SU-DHL-6 (cell line): ENCODE data around the gene MMP24.

Source experiments
- H2AFZ ChIP-seq: fragments of 200-600 bp; sonication (generic); 2 replicates; pipeline ENCODE4 v1.6.1; 2014; ENCODE audit warnings: low read depth, mild to moderate bottlenecking, moderate library complexity, mixed read lengths, antibody characterized with exemption, low read length; ENCODE audit not compliant: severe bottlenecking
- H3F3A ChIP-seq: fragments of 200-600 bp; shearing (Covaris generic); 2 replicates; pipeline ENCODE4 v1.6.0; 2016; ENCODE audit warnings: antibody characterized with exemption, mild to moderate bottlenecking; ENCODE audit not compliant: insufficient read depth
- H3K27ac ChIP-seq: fragments of 200-600 bp; sonication (generic); 2 replicates; pipeline ENCODE4 v1.5.1; 2016; ENCODE audit warnings: low read depth, mild to moderate bottlenecking, low read length, moderate library complexity, mixed read lengths
- H3K27me3 ChIP-seq: fragments of 200-600 bp; sonication (generic), shearing (Covaris generic); 2 replicates; pipeline ENCODE4 v1.6.0; 2014; ENCODE audit warnings: mild to moderate bottlenecking, low read length
- H3K36me3 ChIP-seq: fragments of 200-600 bp; sonication (generic); 2 replicates; pipeline ENCODE4 v1.6.1; 2014; ENCODE audit warnings: mild to moderate bottlenecking, low read length, mixed read lengths
- H3K4me2 ChIP-seq: fragments of 300-600, 200-600 bp; shearing (Covaris generic), sonication (generic); 2 replicates; pipeline ENCODE4 v1.6.0; 2014; ENCODE audit warnings: low read length, low read depth, mild to moderate bottlenecking; ENCODE audit not compliant: poor library complexity, severe bottlenecking
- H3K4me3 ChIP-seq: fragments of 200-600 bp; sonication (generic); 2 replicates; pipeline ENCODE4 v1.5.1; 2014; ENCODE audit warnings: antibody characterized with exemption, low read length, mild to moderate bottlenecking, mixed read lengths; ENCODE audit not compliant: insufficient read depth, poor library complexity, severe bottlenecking
- H3K79me2 ChIP-seq: fragments of 200-600 bp; sonication (generic); 2 replicates; pipeline ENCODE4 v1.6.1; 2014; ENCODE audit warnings: mild to moderate bottlenecking, low read length, moderate library complexity; ENCODE audit not compliant: insufficient read depth
- H3K9ac ChIP-seq: fragments of 200-600 bp; sonication (generic); 2 replicates; pipeline ENCODE4 v1.7.0; 2014; ENCODE audit warnings: mild to moderate bottlenecking, low read length
- H3K9me2 ChIP-seq: fragments of 200-600 bp; sonication (generic); replicated peaks from 2 replicates; pipeline ENCODE4 v1.6.1; 2014; ENCODE audit warnings: low read length; ENCODE audit not compliant: insufficient read depth
- H3K9me3 ChIP-seq: fragments of 200-600 bp; sonication (generic); 2 replicates; pipeline ENCODE4 v1.6.1; 2014; ENCODE audit warnings: low read length, mixed read lengths; ENCODE audit not compliant: insufficient read depth
- H4K20me1 ChIP-seq: fragments of 200-600 bp; sonication (generic); 2 replicates; pipeline ENCODE4 v1.6.1; 2014; ENCODE audit warnings: low read depth, mild to moderate bottlenecking, antibody characterized with exemption, low read length, moderate library complexity, mixed read lengths
- EZH2phosphoT487 ChIP-seq: fragments of 200-600 bp; sonication (generic), shearing (Covaris generic); conservative IDR thresholded peaks from 2 replicates; pipeline ENCODE4 v1.6.1; 2018; ENCODE audit warnings: mild to moderate bottlenecking, antibody characterized with exemption, low read length, moderate library complexity, mixed read lengths
- TF ChIP-seq, protein P1 (sequence below): fragments of 200-600 bp; sonication (generic); IDR thresholded peaks from one replicate; pipeline ENCODE4 v1.5.1; 2017; ENCODE audit warnings: antibody characterized with exemption, mild to moderate bottlenecking, low read length, moderate library complexity; ENCODE audit not compliant: insufficient read depth, poor library complexity, severe bottlenecking

The MMP24 gene

GRCh38 chr20:35280523-35280922 is 54.0 kb downstream of the MMP24 start:
- TF ChIP-seq EZH2phosphoT487: no peak
- TF ChIP-seq, protein P1, sequence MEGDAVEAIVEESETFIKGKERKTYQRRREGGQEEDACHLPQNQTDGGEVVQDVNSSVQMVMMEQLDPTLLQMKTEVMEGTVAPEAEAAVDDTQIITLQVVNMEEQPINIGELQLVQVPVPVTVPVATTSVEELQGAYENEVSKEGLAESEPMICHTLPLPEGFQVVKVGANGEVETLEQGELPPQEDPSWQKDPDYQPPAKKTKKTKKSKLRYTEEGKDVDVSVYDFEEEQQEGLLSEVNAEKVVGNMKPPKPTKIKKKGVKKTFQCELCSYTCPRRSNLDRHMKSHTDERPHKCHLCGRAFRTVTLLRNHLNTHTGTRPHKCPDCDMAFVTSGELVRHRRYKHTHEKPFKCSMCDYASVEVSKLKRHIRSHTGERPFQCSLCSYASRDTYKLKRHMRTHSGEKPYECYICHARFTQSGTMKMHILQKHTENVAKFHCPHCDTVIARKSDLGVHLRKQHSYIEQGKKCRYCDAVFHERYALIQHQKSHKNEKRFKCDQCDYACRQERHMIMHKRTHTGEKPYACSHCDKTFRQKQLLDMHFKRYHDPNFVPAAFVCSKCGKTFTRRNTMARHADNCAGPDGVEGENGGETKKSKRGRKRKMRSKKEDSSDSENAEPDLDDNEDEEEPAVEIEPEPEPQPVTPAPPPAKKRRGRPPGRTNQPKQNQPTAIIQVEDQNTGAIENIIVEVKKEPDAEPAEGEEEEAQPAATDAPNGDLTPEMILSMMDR: no peak
- Histone ChIP-seq H2AFZ (no peak overlapping the region), H3K9me2 (no peaks in the 10 kb centered on the region), H3K9me3 (no peaks in the 10 kb centered on the region), H3K4me2 (no peak overlapping the region), H3K27ac (no peak overlapping the region), H4K20me1 (no peaks in the 10 kb centered on the region), H3K27me3 (no peaks in the 10 kb centered on the region), H3K79me2 (peaks cover 34% of the 10 kb centered on the region), H3K36me3 (0 out of 2 replicates have a peak, but pooled peaks cover 6% of the 10 kb centered on the region), H3K4me3 (no peak overlapping the region), H3F3A (peaks cover 20% of the 10 kb centered on the region), H3K9ac (no peak overlapping the region)

DNA sequence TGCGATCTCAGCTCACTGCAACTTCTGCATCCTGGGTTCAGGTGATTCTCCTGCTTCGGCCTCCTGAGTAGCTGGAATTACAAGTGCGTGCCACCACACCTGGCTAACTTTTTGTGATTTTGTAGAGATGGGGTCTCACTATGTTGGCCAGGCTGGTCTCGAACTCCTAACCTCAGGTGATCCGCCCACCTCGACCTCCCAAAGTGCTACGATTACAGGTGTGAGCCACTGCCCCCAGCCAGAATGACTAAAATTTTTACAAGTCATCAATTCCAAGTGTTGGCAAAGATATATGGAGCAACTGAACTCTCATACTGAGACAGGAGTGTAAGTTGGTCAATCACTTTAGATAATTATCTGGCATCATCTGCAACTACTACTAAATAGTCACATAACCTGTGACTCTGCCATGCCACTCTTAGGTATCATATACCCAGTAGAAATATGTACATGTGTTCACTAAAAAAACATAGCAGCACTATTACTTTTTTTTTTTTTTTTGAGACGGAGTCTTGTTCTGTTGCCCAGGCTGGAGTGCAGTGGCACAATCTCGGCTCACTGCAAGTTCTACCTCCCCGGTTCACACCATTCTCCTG is 55.1 kb downstream of the MMP24 start:
- H3K9me3 ChIP-seq: no peaks in the 10 kb centered on the region
- no peaks in the 10 kb centered on the region for H3K9me2 ChIP-seq
- TF ChIP-seq, protein P1: no peak
- TF ChIP-seq EZH2phosphoT487: no peak
- no peaks in the 10 kb centered on the region for H4K20me1 ChIP-seq
- no peak overlapping the region for H2AFZ ChIP-seq
- 0 out of 2 replicates have a peak, but pooled peaks cover 6% of the 10 kb centered on the region for H3K36me3 ChIP-seq
- H3K27me3 ChIP-seq: no peaks in the 10 kb centered on the region
- no peak overlapping the region for H3K4me2 ChIP-seq
- H3K4me3 ChIP-seq: no peak overlapping the region
- no peak overlapping the region for H3K27ac ChIP-seq
- H3K9ac ChIP-seq: no peak overlapping the region
- peaks cover 31% of the 10 kb centered on the region for H3K79me2 ChIP-seq
- H3F3A ChIP-seq: peaks cover 20% of the 10 kb centered on the region

DNA sequence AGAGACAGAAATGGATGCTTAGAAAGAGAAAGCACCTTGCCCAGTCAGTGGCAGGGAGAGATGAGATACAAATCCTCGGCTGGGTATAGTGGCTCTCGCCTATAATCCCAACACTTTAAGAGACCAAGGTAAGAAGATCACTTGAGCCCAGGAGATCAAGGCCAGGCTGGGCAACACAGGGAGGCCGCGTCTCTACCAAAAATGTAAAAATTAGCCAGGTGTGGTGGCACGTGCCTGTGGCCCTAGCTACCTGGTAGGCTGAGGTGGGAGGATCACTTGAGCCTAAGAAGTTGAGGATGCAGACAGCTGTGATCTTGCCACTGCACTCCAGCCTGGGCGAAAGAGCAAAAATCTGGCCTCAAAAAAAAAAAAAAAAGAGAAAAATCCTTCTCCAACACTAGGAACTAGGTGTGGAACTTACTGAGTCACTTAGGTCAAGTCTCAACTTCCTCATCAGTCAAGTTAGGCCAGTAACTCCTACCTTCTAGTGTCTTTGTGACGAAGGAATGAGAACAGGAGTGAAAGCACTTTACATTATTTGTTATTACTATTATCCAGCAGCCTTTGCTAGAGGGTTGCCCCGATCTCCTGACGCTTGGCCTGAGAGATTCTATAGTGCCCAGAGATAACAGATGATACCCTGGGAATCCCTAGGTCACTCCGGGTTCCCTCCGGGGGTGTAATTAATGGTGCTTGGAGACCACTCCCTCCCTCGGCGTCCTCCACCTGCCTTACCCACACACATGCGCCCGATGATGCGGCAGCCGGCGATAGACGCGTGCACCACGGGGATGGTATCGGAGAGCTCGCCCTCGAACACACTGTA is 57.2 kb downstream of the MMP24 start:
- 0 out of 2 replicates have a peak, but pooled peaks cover 6% of the 10 kb centered on the region for H3K36me3 ChIP-seq
- no peaks in the 10 kb centered on the region for H3K9me2 ChIP-seq
- peak overlapping the region; percentile 90 for H3K9ac ChIP-seq
- peaks cover 25% of the 10 kb centered on the region for H3K79me2 ChIP-seq
- H3K4me2 ChIP-seq: peak overlapping the region; percentile 80
- H3F3A ChIP-seq: peaks cover 14% of the 10 kb centered on the region
- no peaks in the 10 kb centered on the region for H3K27me3 ChIP-seq
- no peaks in the 10 kb centered on the region for H4K20me1 ChIP-seq
- H3K4me3 ChIP-seq: peak overlapping the region; percentile 85
- H3K9me3 ChIP-seq: no peaks in the 10 kb centered on the region
- H2AFZ ChIP-seq: no peak overlapping the region
- no peak for TF ChIP-seq EZH2phosphoT487
- TF ChIP-seq, protein P1: no peak
- H3K27ac ChIP-seq: 0 out of 2 replicates have a peak overlapping the region, but pooled peaks have one; percentile 42
